IMR-90 (cell line): ENCODE data around the gene APOC4.

Source experiments
- CEBPB ChIP-seq: IDR thresholded peaks from 2 replicates; pipeline ENCODE4 v1.6.1; 2012; ENCODE audit warnings: low read depth, low read length, improper control_type of control experiment
- FOS ChIP-seq: fragments of 150-350 bp; IDR thresholded peaks from 2 replicates; pipeline ENCODE4 v1.6.1; 2016; ENCODE audit warnings: low read depth, low read length
- MAFK ChIP-seq: IDR thresholded peaks from 2 replicates; pipeline ENCODE4 v1.6.1; 2012; ENCODE audit warnings: low read depth, low read length, improper control_type of control experiment
- MAZ ChIP-seq: IDR thresholded peaks from 2 replicates; pipeline ENCODE4 v1.6.1; 2012; ENCODE audit warnings: low read depth, mild to moderate bottlenecking, low read length, improper control_type of control experiment, moderate library complexity, borderline replicate concordance
- MXI1 ChIP-seq: IDR thresholded peaks from 2 replicates; pipeline ENCODE4 v1.6.1; 2012; ENCODE audit warnings: low read depth, mild to moderate bottlenecking, low read length, moderate library complexity, borderline replicate concordance
- POLR2A ChIP-seq: IDR thresholded peaks from 2 replicates; pipeline ENCODE4 v1.6.1; 2012; ENCODE audit warnings: mild to moderate bottlenecking, low read depth, low read length
- RAD21 ChIP-seq: IDR thresholded peaks from 2 replicates; pipeline ENCODE4 v1.6.1; 2012; ENCODE audit warnings: low read length, improper control_type of control experiment
- RCOR1 ChIP-seq: IDR thresholded peaks from 2 replicates; pipeline ENCODE4 v1.6.1; 2012; ENCODE audit warnings: mild to moderate bottlenecking, low read length, improper control_type of control experiment; ENCODE audit not compliant: insufficient replicate concordance
- SMC3 ChIP-seq: fragments of 150-350 bp; IDR thresholded peaks from 2 replicates; pipeline ENCODE4 v1.6.1; 2016; ENCODE audit warnings: low read depth, mild to moderate bottlenecking, antibody characterized with exemption, low read length, moderate library complexity
- TF ChIP-seq, protein P1 (sequence below): conservative IDR thresholded peaks from 2 replicates; pipeline ENCODE4 v1.5.1; 2012; ENCODE audit warnings: mild to moderate bottlenecking, low read depth, low read length, improper control_type of control experiment

DNA sequence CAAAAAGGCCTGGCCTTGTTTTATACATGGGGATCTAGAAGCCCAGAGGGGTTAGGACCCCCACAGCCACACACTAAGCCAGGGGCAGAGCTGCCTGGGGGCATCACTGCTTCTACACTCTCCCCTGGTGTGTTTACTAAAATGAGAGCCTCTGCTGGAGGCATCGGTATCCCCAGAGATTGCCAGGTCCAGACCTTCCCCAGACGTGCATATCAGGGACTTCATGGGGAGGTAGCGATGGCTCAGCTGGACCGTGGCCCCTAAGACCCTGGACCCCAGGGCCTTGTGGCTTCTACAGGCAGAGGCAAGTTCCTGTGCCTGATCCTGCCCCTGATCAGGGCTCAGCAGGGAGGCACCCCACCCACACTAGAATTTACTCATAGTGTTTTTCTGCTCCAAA lies 26.6 kb downstream of the APOC4 start:
- TF ChIP-seq, protein P1, sequence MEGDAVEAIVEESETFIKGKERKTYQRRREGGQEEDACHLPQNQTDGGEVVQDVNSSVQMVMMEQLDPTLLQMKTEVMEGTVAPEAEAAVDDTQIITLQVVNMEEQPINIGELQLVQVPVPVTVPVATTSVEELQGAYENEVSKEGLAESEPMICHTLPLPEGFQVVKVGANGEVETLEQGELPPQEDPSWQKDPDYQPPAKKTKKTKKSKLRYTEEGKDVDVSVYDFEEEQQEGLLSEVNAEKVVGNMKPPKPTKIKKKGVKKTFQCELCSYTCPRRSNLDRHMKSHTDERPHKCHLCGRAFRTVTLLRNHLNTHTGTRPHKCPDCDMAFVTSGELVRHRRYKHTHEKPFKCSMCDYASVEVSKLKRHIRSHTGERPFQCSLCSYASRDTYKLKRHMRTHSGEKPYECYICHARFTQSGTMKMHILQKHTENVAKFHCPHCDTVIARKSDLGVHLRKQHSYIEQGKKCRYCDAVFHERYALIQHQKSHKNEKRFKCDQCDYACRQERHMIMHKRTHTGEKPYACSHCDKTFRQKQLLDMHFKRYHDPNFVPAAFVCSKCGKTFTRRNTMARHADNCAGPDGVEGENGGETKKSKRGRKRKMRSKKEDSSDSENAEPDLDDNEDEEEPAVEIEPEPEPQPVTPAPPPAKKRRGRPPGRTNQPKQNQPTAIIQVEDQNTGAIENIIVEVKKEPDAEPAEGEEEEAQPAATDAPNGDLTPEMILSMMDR, result no peak
- TF ChIP-seq MAFK, result no peak
- no peak for TF ChIP-seq RAD21
- no peak for TF ChIP-seq FOS
- no peak for TF ChIP-seq POLR2A
- no peak for TF ChIP-seq RCOR1
- TF ChIP-seq MAZ, result no peak
- TF ChIP-seq MXI1, result no peak
- no peak for TF ChIP-seq SMC3
- TF ChIP-seq CEBPB, result no peak
